ENCODE data around the gene ROGDI.

GRCh38 chr16:4762205-4762604 is 40.2 kb downstream of the ROGDI start:
- TF ChIP-seq POLR2A (IDR thresholded peaks at IDR 0.05; ENCODE audit: low read length) (no peak), GATA1 (IDR thresholded peaks at IDR 0.05; ENCODE audit: low read depth, low read length) (no peak)

Data from erythroblast (primary cell).